Measurements from ENCODE around the gene ERF.
A peak's percentile ranks its signal among the peaks of the same experiment; 100 is the strongest.

ERF gene

DNA sequence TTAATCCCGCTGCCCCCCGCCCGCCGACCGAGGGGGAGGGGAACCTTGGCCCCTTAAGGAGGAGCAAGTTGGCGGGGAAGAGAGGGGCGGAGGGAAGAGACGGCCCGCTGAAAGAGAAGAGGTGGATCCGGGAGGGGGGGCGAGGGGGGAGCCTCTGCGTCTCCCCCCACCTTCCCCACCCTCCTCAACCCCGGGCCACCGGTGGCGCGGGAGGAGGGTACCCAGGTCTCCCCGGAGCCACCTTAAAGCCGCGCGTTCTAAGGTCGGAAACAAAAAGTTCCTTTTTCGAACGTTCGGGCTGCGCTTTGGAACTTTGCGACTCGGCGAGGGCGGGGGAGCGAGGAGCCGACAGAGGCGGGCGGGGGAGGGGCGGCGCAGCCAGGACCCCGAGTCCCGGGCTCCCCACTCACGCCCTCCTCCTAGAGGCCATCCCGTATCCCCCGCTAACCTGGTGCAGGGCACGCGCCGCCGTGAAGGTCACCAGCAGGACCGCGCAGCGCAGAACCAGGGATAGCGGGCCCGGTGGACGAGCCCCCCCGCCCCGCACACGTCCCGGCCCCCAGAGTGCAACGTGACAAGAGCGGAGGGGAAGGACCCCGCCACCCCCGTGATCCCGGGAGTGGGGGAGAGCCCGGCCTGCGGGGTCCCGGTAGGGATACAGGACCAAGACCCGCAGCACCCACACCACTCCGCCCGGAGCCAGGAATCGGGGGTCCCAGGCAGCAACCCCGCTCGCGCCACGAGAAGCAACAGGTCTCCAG lies 659 bp downstream of the ERF start:
- no peak for DNase-seq (ENCODE audit: low spot score)

DNA sequence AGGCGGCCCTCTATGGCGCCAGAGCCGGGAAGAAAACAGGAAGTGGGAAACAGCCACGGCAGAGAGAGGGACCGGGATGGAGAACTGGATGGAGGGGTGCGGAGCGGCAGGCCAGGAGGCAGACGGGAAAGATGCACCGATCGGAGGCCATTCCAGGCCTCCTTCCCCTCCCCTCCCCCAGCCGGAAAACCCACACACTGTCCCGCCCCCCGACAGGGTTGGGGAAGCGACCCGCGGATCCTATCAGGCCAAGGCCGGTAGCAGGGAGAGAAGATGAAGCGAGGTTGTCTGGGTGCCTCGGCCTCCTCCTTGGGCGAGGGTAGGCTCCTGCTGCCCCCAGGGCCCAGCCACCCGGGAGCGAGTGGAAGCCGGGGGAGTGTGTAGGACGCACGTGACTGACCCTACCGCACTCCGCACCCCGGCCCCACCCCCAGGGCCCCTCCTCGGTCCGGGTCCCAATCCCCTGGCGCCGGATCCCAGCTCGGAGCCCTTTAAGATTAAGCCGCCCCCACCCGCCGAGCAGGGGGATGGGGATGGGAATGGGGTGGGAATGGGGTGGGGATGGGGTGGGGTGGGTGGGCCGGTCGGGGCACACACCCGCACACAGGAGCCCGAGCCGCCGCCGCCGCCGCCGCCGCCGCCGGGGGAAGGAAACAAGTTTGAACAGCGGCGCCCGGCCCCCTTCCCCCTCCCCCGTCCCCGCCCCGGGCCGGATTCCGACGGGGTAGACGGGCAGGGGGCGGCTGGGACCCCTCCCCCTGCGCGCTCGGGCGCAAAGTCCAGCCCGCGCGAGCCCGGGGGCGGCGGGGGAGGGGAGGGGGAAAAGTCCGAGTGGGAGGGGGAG lies 1.5 kb downstream of the ERF start:
- peak; percentile 82 for DNase-seq (ENCODE audit: low spot score)

DNA sequence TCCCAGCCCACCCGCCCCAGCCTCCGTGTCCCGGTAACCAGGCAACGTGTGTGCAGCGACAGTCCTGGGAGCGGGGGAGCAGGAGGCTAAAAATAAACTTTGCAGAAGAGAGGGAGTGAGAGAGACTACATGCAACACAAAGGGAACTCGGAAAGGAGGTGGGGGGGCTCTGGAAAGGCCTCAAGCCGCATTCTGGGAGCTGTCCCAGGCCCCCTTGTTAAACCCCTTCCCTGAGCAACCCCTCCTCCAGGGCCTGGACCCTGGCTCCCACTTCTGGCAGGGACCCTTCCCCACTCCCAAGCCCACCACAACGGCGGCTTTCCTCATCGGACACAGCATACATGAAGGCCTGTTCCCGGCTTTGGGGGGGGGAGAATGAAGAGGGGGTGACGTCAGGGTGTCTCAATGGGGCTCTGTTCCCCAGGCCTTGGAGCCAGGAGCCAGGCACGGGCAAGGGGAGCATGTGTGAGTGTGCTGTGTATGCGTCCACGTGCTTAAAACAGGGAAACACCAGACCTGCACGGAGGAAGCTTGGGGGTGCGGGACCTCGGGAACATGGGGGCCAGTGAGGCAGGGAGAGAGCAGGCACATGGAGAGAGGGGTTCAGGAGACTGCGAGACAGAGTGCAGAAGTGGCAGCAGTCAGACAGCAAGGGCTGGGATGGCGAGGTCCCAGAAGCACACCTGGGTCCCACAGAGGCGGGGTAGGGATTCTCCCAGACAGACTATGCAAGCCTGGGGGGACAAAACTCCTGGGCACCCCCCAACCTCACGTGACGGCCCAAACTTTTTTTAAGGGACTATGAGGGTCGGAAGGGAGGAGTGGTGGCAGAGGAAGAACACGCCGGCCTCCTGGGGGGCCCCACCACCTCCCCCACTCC lies 2.3 kb downstream of the ERF start:
- no peak for DNase-seq (ENCODE audit: low spot score)

- DNase-seq (ENCODE audit: low spot score) = no peak
Measured at GRCh38 chr19:42251572-42252358, 3.2 kb downstream of the ERF start.

DNA sequence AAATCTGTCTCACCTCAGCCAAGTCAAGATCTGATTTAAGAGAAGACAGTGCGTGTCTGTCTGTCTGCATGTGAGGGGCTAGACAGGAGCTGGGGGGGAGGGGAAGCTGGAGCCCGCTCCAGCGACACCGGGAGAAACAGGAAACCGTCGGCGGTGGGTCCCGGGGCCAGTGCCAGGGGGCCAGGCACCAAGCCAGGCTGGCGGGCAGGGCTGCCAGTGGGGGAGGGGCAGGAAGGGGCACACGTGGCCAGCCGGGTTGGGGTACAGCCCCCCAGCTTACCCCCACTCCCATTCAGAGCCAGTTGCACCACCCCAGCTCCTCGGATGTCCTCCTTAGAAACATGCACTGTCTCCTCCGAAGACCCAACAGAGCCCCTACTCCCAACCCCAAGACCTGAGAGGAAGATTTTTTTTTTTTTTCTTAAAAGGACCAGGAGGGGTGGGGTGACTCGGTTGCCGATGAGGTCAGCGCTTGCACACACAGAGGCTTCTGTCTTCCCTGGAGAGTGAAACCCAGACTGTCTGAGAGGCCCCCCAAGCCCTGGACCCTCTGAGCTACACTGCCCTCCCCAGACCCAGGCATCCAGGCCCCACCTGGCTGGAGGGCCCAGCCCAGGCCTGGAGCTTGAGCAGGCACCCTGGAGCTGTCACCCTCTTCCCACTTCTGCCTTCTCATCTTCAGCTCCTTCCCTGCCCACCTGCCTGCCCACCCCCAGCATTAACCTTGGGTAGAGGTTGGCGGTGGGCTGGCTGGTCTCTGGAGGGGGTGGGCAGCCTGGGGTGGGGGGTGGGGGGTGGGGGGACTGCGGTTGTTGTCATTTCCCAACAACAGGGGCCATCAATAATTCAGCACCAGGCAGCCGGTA lies 4.0 kb downstream of the ERF start:
- DNase-seq (ENCODE audit: low spot score) = no peak

DNA sequence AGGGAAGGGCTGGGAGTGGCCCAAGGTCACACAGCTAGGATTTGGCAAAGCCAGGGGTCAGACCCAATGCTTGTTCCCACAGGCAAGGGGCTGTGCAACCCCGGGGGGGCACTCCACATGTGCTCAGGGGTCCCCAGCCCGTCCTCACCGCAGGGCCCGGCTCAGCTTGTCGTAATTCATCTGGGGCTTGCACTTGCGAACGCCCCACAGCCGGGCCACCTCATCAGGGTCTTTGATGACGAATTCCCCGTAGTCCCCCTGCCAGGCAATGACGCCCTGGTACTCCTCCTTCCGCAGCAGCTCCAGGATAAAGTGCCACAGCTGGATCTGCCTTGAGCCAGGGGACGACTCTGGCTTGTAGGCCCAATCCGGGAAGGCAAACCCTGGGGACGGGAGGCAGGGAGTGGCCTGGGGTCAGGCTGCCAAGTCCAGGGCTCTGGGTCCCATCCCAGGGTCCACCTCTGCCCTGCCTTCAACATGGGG lies 4.7 kb downstream of the ERF start:
- no peak for DNase-seq (ENCODE audit: low spot score)

DNA sequence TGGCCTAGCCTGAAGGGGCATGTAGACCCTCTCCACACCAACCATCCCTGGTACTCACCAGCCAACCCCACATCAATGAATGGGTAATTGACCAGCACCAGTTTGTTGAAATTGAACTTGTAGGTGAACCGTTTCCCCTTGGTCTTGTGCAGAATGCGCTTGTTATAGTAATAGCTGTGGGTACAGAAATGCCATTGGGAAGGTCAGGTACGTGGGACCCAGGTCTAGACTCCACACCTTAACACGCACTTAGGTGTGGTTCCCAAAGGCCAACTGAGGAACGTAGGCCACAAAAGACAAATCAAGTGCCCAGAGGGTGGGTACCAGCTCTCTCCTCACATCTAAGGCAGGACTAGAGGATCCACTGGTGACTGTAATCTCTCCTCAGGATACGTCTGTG lies 5.2 kb downstream of the ERF start:
- DNase-seq (ENCODE audit: low spot score) = no peak

- DNase-seq (ENCODE audit: low spot score) = no peak
Measured at GRCh38 chr19:42249149-42249750, 5.7 kb downstream of the ERF start.

DNA sequence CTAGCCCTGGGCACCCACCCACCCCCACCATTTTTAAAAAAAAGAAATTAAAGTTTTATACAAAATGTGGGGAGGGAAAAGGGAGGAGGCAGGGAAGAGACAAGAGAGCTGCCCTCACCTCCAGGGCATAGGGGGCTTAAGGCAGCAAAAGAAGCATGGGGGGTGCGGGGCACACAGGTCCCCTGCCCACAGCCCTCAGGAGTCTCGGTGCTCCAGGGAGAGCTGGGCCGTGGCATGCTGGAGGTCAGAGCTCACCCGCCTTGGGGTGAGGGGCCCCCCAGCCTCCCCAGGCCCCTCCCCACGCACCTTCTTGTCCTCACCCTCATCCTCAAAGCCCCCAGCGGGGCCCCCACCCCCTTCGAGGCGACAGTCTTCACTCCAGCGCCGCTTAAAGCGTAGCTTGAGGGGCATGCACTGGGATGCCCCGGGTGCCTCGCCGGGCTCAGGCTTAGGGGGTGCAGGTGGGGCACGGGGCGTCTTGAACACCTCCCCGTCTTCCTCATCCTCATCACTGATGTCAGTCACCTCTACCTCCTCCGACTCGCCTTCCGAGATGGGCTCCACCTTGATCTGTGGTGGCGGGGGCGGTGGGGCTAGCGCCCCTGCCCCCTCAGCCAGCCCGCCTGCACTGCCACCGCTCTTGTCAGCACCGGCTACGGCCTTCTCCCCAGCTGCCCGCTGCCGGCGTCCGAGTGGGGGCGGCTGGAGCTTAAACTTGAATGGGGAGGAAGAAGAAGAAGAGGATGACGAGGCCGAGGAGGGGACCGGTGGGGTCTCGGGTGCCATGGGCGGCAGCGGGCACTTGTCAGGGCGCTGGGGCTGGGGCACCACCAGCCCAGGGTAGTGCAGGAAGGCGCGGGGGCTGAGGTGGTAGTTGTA lies 6.4 kb downstream of the ERF start:
- no peak for DNase-seq (ENCODE audit: low spot score)

GRCh38 chr19:42247640-42248199 lies 7.2 kb downstream of the ERF start:
- DNase-seq (ENCODE audit: low spot score) = no peak

DNA sequence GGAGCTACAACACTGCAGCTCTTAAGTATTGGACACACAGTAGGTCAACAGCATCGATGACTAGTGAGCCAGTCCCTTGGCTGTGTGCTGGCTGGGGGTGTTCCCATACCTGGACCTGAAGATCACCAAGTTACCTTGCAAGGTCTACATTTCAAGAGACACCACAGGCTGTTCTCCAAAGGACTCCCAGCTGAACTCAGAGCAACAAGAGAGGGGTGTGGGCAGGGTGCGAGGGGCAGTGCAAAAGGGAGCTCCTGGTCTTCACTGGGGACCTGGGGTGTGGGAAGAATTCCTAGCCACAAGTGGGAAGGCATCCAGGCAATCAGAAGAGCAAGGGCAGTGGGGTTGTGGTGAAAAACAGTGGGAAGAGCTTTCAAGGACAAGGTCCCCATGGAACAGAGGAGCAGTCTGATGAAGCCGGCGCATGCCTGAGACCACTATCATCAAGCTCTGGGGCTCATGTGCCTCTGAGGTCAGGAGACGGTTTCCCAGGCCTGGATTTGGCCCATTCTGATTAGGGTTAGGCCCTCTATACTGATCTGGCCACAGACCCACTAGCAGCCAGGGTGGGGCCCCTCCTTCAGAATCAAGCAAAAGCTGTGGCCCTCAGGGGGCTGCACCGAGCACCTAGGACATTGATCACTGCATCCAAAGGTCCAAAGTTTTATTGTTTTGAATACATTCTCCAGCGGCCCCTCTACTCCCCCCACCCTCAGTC lies 7.8 kb downstream of the ERF start:
- DNase-seq (ENCODE audit: low spot score) = no peak

- DNase-seq (ENCODE audit: low spot score) = peak; percentile 62
Measured at GRCh38 chr19:42246143-42246921, 8.6 kb downstream of the ERF start.

DNA sequence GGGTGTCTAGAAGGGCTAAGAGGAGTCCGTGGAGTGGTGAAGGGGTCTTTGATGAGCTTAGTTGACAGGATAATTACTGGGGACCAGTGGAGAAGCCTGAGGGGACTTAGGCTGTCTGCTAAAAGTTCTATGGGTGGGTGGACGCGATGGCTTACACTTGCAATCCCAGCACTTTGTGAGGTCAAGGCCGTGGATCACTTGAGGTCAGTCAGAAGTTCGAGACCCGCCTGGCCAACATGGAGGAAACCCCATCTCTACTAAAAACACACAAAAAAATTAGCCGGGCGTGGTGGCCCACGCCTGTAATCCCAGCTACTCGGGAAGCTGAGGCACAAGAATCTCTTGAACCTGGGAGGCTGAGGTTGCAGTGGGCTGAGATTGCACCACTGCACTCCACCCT lies 9.7 kb downstream of the ERF start:
- DNase-seq (ENCODE audit: low spot score) = no peak

DNA sequence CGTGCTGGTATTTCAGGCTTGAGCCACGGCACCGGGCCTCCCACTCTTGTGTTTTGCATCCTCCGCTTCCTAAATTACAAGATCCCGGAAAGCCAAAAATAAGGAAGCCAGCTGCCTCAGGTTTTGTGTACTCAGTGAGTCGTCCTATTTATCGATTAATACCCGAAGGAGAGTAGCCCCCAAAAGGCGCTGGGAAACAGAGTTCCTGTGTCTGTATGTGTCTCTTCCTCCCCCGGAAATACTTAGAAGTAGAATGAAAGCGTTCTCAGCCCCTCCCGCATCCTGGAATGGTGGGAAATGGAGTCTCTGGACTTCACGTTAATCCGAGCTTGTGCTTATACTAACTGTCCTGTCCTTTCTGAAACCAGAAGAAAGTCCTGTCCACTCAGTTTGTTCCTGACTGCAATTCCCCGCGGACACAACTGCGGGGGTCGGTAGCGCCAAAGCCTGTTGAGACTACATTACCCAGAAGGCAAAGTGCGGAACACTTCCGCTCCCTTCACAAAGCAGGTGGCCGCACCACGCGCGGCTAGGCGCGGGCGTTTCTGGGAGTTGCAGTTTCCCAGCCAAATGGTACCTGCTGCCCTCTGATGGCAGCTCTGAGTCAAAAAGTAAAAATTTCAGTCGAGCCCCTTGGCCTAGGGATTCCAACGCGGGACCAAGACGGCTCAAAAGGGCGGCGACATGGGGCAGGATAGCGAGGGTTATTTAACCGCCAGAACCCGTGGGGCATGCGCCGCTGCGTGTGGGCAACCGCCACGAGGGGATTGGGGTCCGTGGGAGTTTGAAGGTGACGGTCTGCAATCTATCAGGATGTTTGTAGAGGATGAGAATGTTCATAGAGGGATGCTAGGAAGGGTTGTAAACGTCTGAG lies 10.3 kb downstream of the ERF start:
- DNase-seq (ENCODE audit: low spot score) = peak; percentile 79

DNA sequence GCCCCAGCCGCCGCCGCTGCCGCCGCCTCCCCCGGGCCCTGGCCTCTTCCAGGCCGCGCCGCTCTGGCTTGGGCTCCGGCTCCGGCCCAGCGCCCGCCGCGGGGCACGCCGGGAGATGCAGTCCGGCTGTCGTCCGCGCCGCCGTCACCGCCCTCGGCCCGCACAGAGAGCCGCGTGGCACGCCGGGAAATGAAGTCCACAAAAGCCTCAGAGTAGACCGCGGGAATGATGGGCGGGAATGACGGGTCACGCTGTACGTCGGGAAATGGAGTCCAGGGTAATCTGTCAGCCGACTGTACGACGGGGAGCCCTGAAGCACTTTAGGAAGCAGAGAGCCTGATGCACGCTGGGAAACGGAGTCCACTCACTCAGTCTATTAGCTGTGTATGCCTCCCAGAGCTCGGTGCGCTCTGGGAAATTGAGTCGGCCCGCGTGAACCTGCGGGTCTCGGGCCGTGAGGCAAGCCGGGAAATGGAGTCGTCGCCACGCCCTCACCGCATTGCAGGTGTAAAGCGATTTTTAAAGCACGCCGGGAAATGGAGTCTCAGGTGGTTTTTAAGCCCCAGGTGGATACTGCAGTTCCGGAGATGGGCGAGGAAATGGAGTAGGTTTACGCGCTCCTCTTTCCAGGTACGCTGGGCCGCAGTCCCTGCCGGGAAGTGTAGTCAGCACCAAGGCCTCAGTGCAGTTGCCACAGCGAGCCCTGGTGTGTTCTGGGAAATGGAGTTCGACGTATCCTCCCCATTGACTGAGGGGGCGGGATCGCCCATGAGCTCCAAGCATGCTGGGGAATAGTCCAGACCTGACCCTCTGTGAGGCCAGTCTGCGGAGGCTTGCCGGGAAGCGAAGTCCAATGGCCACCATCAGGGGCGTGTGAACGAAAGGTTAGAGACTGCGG lies 12.2 kb downstream of the ERF start, which contains the start of gene GSK3A:
TSS of gene GSK3A (minus strand) at position 91 of the 898 bp plus-strand sequence. CDS start 137 bp downstream, outside the sequence.
- peak; percentile 94 for DNase-seq (ENCODE audit: low spot score)

Data from HuH-7 (cell line).